SK-N-SH (cell line): ENCODE data around the gene KIAA1586. TPM values are rescaled to one million over a fixed set of nuclear protein-coding genes. Genes with fewer than 3 reads are reported as not detected.
"Not testable (repeated sequence)": the region's sequence is repeated elsewhere in the genome, so short reads cannot be mapped to it uniquely, and the experiment has no call there.

Experiments used
- CTCF ChIA-PET: fragments of 300-600, 350-600 bp; formaldehyde crosslinking; extraction: SDS; loops from one replicate; lab custom pipeline; 2021; lab: Yijun Ruan, JAX
- POLR2A ChIA-PET: fragments of 350-600 bp; sonication (Branson Sonifier 250); formaldehyde crosslinking; extraction: SDS; loops from one replicate; lab custom pipeline; 2020; ENCODE audit warnings: antibody characterized with exemption, inconsistent platforms; lab: Yijun Ruan, JAX
- DNase-seq: peaks from one replicate; pipeline ENCODE4 v3.0.0; 2012
- H2AFZ ChIP-seq: fragments of 200-600 bp; sonication (generic); 2 replicates; pipeline ENCODE4 v1.8.1; 2016; ENCODE audit warnings: antibody characterized with exemption, mild to moderate bottlenecking, low read depth
- H3F3A ChIP-seq: fragments of 200-600 bp; sonication (generic); replicated peaks from 2 replicates; pipeline ENCODE3; 2016; ENCODE audit warnings: antibody characterized with exemption, mild to moderate bottlenecking; ENCODE audit not compliant: insufficient read depth
- H3K27ac ChIP-seq, 2 experiments: fragments of 200-500 bp in 1 of 2; fragments of 200-600 bp in 1 of 2; sonication (Bioruptor generic) in 1 of 2; sonication (generic), shearing (Covaris generic) in 1 of 2; 2 replicates each; pipeline versions ENCODE4 v1.5.1 to v1.6.1; 2014 to 2016; ENCODE audit warnings: low read depth in 2 of 2, inconsistent platforms in 1 of 2, low read length in 1 of 2, mild to moderate bottlenecking in 1 of 2, mixed read lengths in 1 of 2
- H3K27me3 ChIP-seq: fragments of 200-600 bp; sonication (generic), shearing (Covaris generic); 2 replicates; pipeline ENCODE4 v1.6.1; 2016; ENCODE audit warnings: mixed run types; ENCODE audit not compliant: insufficient read depth
- H3K36me3 ChIP-seq, 2 experiments: fragments of 200-500 bp in 1 of 2; fragments of 200-600 bp in 1 of 2; sonication (Bioruptor generic) in 1 of 2; sonication (generic) in 1 of 2; replicated peaks in 1 of 2; 2 replicates each; pipeline versions ENCODE3 to v1.5.1; 2014 to 2016; ENCODE audit warnings: low read length in 1 of 2, mild to moderate bottlenecking in 1 of 2; ENCODE audit not compliant: insufficient read depth in 2 of 2, control insufficient read depth in 1 of 2
- H3K4me1 ChIP-seq, 2 experiments: fragments of 200-500 bp in 1 of 2; fragments of 200-600 bp in 1 of 2; sonication (Bioruptor generic) in 1 of 2; sonication (generic), shearing (Covaris generic) in 1 of 2; 2 replicates each; pipeline versions ENCODE4 v1.5.1 to v1.6.1; 2014 to 2016; ENCODE audit warnings: low read depth in 1 of 2, low read length in 1 of 2, mixed run types in 1 of 2; ENCODE audit not compliant: insufficient read depth in 2 of 2, control insufficient read depth in 1 of 2
- H3K4me2 ChIP-seq: fragments of 200-600 bp; sonication (generic), shearing (Covaris generic); 2 replicates; pipeline ENCODE4 v1.6.1; 2017; ENCODE audit warnings: mixed run types
- H3K4me3 ChIP-seq, 2 experiments: fragments of 200-500 bp in 1 of 2; fragments of 200-600 bp in 1 of 2; sonication (Bioruptor generic) in 1 of 2; sonication (generic), shearing (Covaris generic) in 1 of 2; 2 replicates each; pipeline versions ENCODE4 v1.5.1 to v1.8.1; 2014 to 2016; ENCODE audit warnings: low read depth in 2 of 2, inconsistent platforms in 1 of 2, low read length in 1 of 2, mild to moderate bottlenecking in 1 of 2, mixed read lengths in 1 of 2, moderate library complexity in 1 of 2
- H3K79me2 ChIP-seq: fragments of 200-600 bp; sonication (generic); 2 replicates; pipeline ENCODE4 v1.8.1; 2017; ENCODE audit warnings: mild to moderate bottlenecking; ENCODE audit not compliant: insufficient read depth
- H3K9ac ChIP-seq: fragments of 200-600 bp; sonication (generic); 2 replicates; pipeline ENCODE4 v1.6.1; 2017; ENCODE audit warnings: mixed run types
- H3K9me2 ChIP-seq: fragments of 200-600 bp; sonication (generic); 2 replicates; pipeline ENCODE4 v1.6.1; 2017; ENCODE audit warnings: mixed run types
- H3K9me3 ChIP-seq: fragments of 200-600 bp; sonication (generic); 2 replicates; pipeline ENCODE4 v1.6.1; 2017; ENCODE audit warnings: mixed run types, mild to moderate bottlenecking, moderate library complexity
- H4K20me1 ChIP-seq: fragments of 200-600 bp; sonication (generic); 2 replicates; pipeline ENCODE4 v1.6.1; 2017; ENCODE audit warnings: mild to moderate bottlenecking, mixed run types; ENCODE audit not compliant: insufficient read depth
- CHD2 ChIP-seq: fragments of 150-350 bp; IDR thresholded peaks from 2 replicates; pipeline ENCODE4 v1.6.1; 2018; ENCODE audit warnings: low read length; ENCODE audit not compliant: partially characterized antibody
- CTCF ChIP-seq: fragments of 200-600 bp; sonication (generic); IDR thresholded peaks from 2 replicates; pipeline ENCODE4 v1.6.1; 2017; ENCODE audit warnings: antibody characterized with exemption, mild to moderate bottlenecking, moderate library complexity
- ELF1 ChIP-seq: IDR thresholded peaks from 2 replicates; pipeline ENCODE4 v1.4.0; 2012
- EP300 ChIP-seq, 2 experiments: IDR thresholded peaks; 2 replicates each; pipeline versions ENCODE4 v1.4.0 to v1.6.1; 2012; ENCODE audit warnings: borderline replicate concordance in 1 of 2, low read depth in 1 of 2, low read length in 1 of 2
- EZH2phosphoT487 ChIP-seq: fragments of 200-600 bp; sonication (generic); IDR thresholded peaks from 2 replicates; pipeline ENCODE4 v1.6.1; 2017; ENCODE audit warnings: low read depth, mixed run types, mild to moderate bottlenecking, antibody characterized with exemption, moderate library complexity, borderline replicate concordance
- FOXJ3 ChIP-seq: sonication (generic); formaldehyde crosslinking; IDR thresholded peaks from 2 replicates; pipeline ENCODE4 v1.5.1; 2020; ENCODE audit warnings: mild to moderate bottlenecking, missing genetic modification reagents
- GABPA ChIP-seq: IDR thresholded peaks from 2 replicates; pipeline ENCODE4 v1.4.0; 2012; ENCODE audit warnings: low read depth, mild to moderate bottlenecking
- IRF3 ChIP-seq: fragments of 150-350 bp; IDR thresholded peaks from 2 replicates; pipeline ENCODE4 v1.6.1; 2016; ENCODE audit warnings: mild to moderate bottlenecking, low read depth, low read length
- MEF2A ChIP-seq: IDR thresholded peaks from 2 replicates; pipeline ENCODE4 v1.4.0; 2012; ENCODE audit warnings: low read depth, borderline replicate concordance
- MXI1 ChIP-seq: IDR thresholded peaks from 2 replicates; pipeline ENCODE4 v1.6.1; 2012; ENCODE audit warnings: mild to moderate bottlenecking, low read depth, low read length, improper control_type of control experiment
- POLR2AphosphoS5 ChIP-seq: IDR thresholded peaks from 2 replicates; pipeline ENCODE4 v1.6.1; 2012; ENCODE audit warnings: low read depth, low read length
- RAD21 ChIP-seq: IDR thresholded peaks from 2 replicates; pipeline ENCODE4 v1.6.1; 2012; ENCODE audit warnings: mild to moderate bottlenecking, low read length
- RCOR1 ChIP-seq: fragments of 150-350 bp; IDR thresholded peaks from 2 replicates; pipeline ENCODE4 v1.6.1; 2017; ENCODE audit warnings: antibody characterized with exemption, low read length
- SIN3A ChIP-seq: IDR thresholded peaks from 2 replicates; pipeline ENCODE4 v1.6.1; 2012; ENCODE audit warnings: low read depth, mild to moderate bottlenecking, low read length, moderate library complexity, borderline replicate concordance
- SMC3 ChIP-seq: IDR thresholded peaks from 2 replicates; pipeline ENCODE4 v1.6.1; 2012; ENCODE audit warnings: low read depth, low read length, improper control_type of control experiment
- TCF12 ChIP-seq: IDR thresholded peaks from 2 replicates; pipeline ENCODE4 v1.4.0; 2012
- TEAD4 ChIP-seq: IDR thresholded peaks from 2 replicates; pipeline ENCODE4 v1.4.0; 2012; ENCODE audit warnings: mild to moderate bottlenecking, borderline replicate concordance; ENCODE audit not compliant: insufficient read depth
- YY1 ChIP-seq: IDR thresholded peaks from 2 replicates; pipeline ENCODE4 v1.4.0; 2012; ENCODE audit warnings: low read depth, mild to moderate bottlenecking
- WGBS: methylation state at CpG from one replicate; pipeline ENCODE4 v1.1.6; 2017; ENCODE audit warnings: low lambda C conversion rate; 5-methylcytosine and 5-hydroxymethylcytosine counted together
- polyA plus RNA-seq, 3 experiments: library from polyadenylated mRNA; depleted of rRNA; stranded (reverse); fragments of >200 nt; gene quantifications; 2 replicates each; pipeline ENCODE4 v1.2.3, GENCODE V29; 2012
- TF ChIP-seq, protein P1 (sequence below): fragments of 150-350 bp; IDR thresholded peaks from 2 replicates; pipeline ENCODE4 v1.6.1; 2017; ENCODE audit warnings: antibody characterized with exemption, low read length, low read depth, borderline replicate concordance

Gene KIAA1586
- polyA plus RNA-seq, 1 of the 3 experiments (the other 2 are of a cell fraction), result 3.2 TPM

GRCh38 chr6:56999049-56999448, 47.4 kb upstream of the KIAA1586 start (continued):
- TF ChIP-seq, protein P1, sequence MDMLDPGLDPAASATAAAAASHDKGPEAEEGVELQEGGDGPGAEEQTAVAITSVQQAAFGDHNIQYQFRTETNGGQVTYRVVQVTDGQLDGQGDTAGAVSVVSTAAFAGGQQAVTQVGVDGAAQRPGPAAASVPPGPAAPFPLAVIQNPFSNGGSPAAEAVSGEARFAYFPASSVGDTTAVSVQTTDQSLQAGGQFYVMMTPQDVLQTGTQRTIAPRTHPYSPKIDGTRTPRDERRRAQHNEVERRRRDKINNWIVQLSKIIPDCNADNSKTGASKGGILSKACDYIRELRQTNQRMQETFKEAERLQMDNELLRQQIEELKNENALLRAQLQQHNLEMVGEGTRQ, result no peak
- TF ChIP-seq FOXJ3 (no peak), EP300 (IDR thresholded peaks at IDR 0.05; ENCODE audit: borderline replicate concordance in 1 of 2, low read depth in 1 of 2, low read length in 1 of 2) (no peak), SMC3 (no peak), TCF12 (no peak), EZH2phosphoT487 (no peak), MXI1 (no peak), POLR2AphosphoS5 (no peak), GABPA (no peak), ELF1 (no peak), CHD2 (no peak), TEAD4 (no peak), RAD21 (no peak), YY1 (no peak)

GRCh38 chr6:56999748-57000147, 46.7 kb upstream of the KIAA1586 start:
- H4K20me1 ChIP-seq, H3K4me2 ChIP-seq, H3K79me2 ChIP-seq, H3K27ac ChIP-seq, DNase-seq, H3K9me3 ChIP-seq, H3K27me3 ChIP-seq, H3K4me1 ChIP-seq, H3K9ac ChIP-seq, H3K4me3 ChIP-seq, H2AFZ ChIP-seq, H3K9me2 ChIP-seq, POLR2A ChIA-PET, CTCF ChIA-PET, H3F3A ChIP-seq: not testable (repeated sequence)
- WGBS, result 89% methylated on average over 10 of the region's 18 CpGs
- peaks cover 0 to 11% of the 10 kb centered on the region in 2 experiments for H3K36me3 ChIP-seq

DNA sequence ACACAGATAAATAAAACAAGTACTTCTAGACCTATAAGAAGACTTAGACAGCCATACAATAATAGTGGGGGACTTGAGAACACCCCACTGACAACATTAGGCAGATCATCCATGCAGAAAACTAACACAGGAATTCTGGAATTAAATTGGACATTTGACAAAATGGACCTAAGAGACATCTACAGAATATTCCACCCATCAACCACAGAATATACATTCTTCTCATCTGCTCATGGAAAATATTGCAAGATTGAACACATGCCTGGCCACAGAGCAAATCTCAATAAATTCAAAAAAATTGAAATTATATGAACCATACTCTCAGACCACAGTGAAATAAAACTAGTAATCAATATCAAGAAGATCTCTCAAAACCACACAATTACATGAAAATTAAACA, 44.3 kb upstream of the KIAA1586 start:
- POLR2A ChIA-PET, result no interaction called here
- peaks cover 10% of the 10 kb centered on the region; the same call in 1 of the 2 replicates for H3K9me3 ChIP-seq
- H3K27ac ChIP-seq, result no peak overlapping the region
- DNase-seq, result no peak
- H2AFZ ChIP-seq, result no peak overlapping the region
- no peaks in the 10 kb centered on the region for H3K4me1 ChIP-seq
- no peak overlapping the region for H3K4me2 ChIP-seq
- H3K9me2 ChIP-seq, result no peaks in the 10 kb centered on the region
- H3K27me3 ChIP-seq, result no peaks in the 10 kb centered on the region
- H3K79me2 ChIP-seq, result no peaks in the 10 kb centered on the region
- CTCF ChIA-PET, result no interaction called here
- no peak overlapping the region for H3K4me3 ChIP-seq
- H3F3A ChIP-seq, result no peaks in the 10 kb centered on the region
- H4K20me1 ChIP-seq, result no peaks in the 10 kb centered on the region
- peaks cover 0 to 11% of the 10 kb centered on the region in 2 experiments for H3K36me3 ChIP-seq
- no peak overlapping the region for H3K9ac ChIP-seq
- no peak for TF ChIP-seq CTCF
- TF ChIP-seq, protein P1, result no peak
- TF ChIP-seq SIN3A, result no peak
- no peak for TF ChIP-seq IRF3
- no peak for TF ChIP-seq RCOR1
- no peak for TF ChIP-seq GABPA
- no peak for TF ChIP-seq SMC3
- TF ChIP-seq EP300 (IDR thresholded peaks at IDR 0.05; ENCODE audit: borderline replicate concordance in 1 of 2, low read depth in 1 of 2, low read length in 1 of 2), result no peak
- no peak for TF ChIP-seq YY1
- no peak for TF ChIP-seq MEF2A
